Endometrial microvascular endothelial cells (primary cell): ENCODE results near the gene FAM78A. TPM values are rescaled to one million over a fixed set of nuclear protein-coding genes. Genes with fewer than 3 reads are reported as not detected.

Source experiments
- in situ Hi-C: cut with HindIII; loops from 2 replicates; pipeline ENCODE4 v1.10.0; 2017; ENCODE audit warnings: low sequenced_read_pairs, low pct_unique_long_range_greater_than_20kb; ENCODE audit errors: inconsistent ontology term
- total RNA-seq: library from RNA; depleted of rRNA; stranded (reverse); fragments of >200 nt; gene quantifications from one replicate; pipeline ENCODE4 v1.2.3, GENCODE V29; 2015; ENCODE audit errors: inconsistent ontology term

The FAM78A gene
- 5.9 TPM for total RNA-seq

- in situ Hi-C loops = no loop called here
Observed at GRCh38 chr9:131276094-131276888, at the start of gene FAM78A. Gene FAM78A (minus strand): TSS chr9:131276510. CDS start chr9:131276179, 331 bp downstream.

DNA sequence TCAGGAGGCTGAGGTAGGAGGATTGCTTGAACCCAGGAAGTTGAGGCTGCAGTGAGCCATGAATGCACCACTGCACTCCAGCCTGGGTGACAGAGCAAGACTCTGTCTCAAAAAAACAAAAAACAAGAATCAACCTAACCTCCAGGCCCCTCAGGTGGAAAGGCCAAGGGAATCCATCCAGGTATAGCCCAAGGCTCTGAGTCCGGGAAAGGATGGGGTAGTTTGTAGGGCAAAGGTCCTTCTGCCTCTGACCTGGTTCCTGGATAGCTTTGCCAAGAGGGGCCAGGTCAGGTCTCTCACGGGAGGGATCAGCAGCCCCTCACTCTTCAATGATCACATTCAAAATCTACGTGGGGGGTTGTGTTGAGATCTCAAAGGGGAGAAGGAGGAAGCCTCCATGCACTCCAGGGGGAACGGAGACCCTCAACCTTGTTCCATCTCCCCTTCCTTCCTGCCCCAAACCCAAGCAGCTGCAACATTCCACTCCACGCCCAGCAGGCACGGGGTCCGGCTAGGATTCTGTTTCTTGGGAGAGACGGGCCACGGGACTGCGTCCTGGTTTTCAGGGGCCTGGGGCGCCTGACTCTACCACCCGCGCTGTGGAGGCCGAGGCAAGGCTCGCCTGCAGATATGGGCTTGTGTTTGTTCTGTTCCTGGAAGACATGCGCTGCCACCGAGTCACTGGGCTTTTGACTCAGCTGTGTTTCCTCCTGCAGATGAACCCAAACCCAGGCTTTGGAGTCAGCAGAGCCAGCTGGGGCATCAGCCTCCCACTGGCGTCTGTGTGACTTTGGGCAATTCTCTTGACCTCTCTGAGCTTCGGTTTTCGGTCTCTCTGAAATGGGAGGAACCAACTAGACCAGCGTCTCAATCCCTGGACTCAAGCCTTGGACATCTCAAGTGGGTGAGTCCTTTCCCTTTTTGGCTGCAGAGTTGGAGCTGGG, 48.7 kb upstream of the FAM78A start:
- in situ Hi-C loops = no loop called here

GRCh38 chr9:131323629-131324028, 47.3 kb upstream of the FAM78A start:
- in situ Hi-C loops = no loop called here

GRCh38 chr9:131320031-131320685, 43.8 kb upstream of the FAM78A start:
- in situ Hi-C loops = no loop called here

DNA sequence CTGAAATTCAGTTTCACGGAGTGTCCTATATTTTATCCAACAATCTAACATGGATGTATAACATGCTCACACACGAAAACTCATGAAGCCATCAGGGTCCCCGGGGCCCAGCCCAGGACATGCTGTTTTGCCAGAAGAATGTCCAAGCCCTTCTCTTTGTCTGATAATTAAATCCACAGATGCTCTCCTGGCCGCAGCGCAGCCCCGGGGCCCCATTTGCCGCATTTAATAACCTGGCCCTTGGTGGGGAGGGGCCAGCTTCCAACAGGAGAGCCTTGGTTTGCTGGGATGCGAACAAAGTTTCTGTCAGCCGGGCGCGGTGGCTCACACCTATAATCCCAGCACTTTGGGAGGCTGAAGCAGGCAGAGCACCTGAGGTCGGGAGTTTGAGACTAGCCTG, 43.2 kb upstream of the FAM78A start:
- in situ Hi-C loops = no loop called here

DNA sequence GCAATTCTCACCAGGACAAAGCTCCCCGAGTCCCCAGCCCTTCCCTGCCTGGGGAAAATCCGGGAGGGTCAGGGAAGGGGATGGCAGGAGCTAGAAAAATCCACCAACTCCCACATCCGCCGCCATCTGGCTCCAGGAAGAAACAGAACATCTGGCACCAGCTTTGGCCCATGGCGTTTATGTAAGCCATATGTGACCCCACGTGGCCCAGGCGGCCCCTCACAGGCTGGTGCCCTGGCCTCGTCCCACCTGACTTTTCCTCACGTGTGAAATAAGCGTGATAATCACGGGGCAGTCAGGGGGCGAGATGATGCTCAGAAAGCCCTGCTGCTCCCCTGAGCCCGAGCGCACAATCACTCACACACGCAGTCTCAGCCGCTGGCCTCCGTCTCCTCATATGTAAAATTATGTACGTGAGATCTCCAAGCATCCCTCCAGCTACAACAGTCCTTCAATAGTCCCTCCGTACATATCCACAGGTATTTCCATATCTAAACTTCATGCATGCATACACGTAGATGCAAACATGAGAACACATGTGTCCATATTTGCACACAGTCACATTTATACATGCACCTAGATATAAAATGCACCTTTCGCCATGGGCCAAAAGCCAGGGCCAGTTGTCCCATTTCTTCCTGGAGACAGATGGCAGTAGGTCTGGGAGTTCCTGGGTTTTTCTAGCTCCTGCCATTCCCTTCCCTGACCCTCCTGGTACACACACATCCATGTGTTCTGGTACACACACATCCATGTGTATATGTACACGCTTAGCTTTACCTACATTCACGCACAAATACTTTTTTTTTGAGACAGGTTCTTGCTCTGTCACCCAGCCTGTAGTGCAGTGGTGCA, 42.1 kb upstream of the FAM78A start:
- in situ Hi-C loops = no loop called here

- in situ Hi-C loops = no loop called here
Observed at GRCh38 chr9:131312822-131313770, 36.8 kb upstream of the FAM78A start.

GRCh38 chr9:131312246-131312645, 35.9 kb upstream of the FAM78A start:
- in situ Hi-C loops = no loop called here

DNA sequence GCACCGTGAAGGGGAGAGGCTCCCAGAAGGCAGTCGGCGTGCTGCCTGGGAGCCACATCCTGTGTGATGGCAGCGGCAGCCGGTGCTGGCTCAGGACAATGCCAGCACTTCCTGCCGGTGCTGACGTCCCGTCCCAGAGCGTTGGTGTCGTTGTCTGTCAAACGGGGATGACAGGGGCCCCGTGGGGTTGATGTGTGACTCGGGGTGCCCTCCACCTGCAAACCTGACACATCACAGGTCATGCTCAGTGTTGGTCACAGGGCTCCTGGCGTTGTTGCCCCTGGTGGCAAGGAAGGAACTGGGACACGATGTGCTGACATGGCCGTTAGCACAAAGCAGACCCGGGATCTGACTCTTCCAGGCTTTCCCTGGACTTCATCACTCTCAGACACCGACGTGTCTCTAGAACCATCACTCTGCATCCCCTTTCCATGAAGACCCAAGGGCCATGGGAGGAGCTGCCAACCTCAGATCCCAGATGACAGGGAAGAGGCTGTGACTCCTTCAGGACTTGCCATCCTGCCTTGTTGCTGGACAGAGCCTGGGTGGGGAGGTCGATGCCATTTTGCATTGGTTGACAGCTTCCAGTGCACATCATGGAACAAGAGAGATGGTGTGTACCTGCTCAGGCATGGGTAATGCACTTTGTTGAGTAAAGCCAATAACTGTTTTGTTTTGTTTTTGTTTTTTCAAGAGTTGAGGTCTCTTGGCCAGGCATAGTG, 34.7 kb upstream of the FAM78A start:
- in situ Hi-C loops = no loop called here

DNA sequence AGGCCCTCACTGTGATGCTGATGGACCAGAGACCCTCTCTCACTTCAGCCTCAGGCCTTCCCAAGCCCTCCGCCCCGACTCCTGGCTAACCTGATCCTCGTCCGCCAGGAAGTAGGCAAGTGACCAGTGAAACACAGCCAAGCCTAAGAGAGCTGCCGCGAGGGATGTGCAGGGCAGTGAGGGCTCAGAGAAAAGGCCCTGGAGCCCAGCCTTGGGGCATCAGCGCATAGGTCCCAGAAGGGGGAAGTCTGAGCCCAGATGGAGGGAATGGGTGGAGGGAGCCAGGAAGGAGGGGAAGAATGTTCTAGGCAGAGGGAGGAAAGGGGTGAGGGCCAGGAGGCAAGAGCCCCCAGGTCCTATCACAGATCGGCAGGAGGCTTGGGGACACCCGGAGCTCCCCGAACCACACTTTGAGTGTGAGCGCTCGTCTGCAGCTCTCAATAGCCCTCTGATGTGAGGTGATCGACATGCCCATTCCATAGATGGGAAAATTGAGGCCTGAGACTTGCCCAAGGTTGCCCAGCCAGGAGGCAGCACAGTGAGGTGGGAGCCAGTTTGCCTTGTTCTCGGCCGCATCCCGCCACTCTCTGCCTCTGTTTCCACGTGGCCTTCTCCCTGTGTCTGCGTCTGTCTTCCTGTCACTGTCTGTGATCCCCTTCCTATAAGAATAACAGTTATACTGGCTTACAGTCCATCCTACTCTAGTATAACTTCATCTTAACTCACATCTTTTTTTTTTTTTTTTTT, 33.4 kb upstream of the FAM78A start:
- in situ Hi-C loops = no loop called here

GRCh38 chr9:131308906-131309529, 32.7 kb upstream of the FAM78A start:
- in situ Hi-C loops = no loop called here

DNA sequence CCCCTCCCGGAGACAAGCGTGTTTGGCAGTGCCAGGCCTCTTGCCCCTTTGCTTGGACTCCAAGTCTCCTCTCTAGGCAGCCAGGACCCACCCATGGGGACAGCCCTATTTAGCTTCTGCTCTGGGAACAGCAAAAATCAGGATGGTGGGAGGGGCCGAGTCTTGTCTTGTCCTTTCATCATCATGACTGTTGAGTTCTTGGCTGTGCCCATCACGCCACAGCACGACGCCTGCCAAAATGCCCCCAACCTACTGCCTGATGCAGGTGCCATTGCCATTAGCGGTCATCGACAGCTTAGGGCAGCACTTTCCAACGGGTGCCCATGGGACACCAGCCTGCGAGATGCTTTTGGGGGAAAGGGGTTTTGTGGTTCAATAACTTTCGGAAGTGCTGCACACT, 32.1 kb upstream of the FAM78A start:
- in situ Hi-C loops = no loop called here

DNA sequence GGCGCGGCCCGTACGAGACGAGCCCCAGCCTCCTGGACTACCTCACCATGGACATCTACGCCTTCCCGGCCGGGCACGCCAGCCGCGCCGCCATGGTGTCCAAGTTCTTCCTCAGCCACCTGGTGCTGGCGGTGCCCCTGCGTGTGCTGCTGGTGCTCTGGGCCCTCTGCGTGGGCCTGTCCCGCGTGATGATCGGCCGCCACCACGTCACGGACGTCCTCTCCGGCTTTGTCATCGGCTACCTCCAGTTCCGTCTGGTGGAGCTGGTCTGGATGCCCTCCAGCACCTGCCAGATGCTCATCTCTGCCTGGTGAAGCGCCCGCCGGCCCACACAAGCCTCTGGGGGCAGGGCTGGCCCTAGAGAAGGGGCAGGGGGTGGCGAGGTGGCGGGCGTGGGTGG, 31.7 kb upstream of the FAM78A start:
- in situ Hi-C loops = no loop called here

- in situ Hi-C loops = no loop called here
Observed at GRCh38 chr9:131306397-131307004, 30.2 kb upstream of the FAM78A start.

- in situ Hi-C loops = no loop called here
Observed at GRCh38 chr9:131304676-131305355, 28.5 kb upstream of the FAM78A start.
